A549 (cell line): Measurements from ENCODE around the gene BTG1. TPM values are rescaled to one million over a fixed set of nuclear protein-coding genes. Genes with fewer than 3 reads are reported as not detected.

Experiments used
- ATAC-seq, 2 experiments: fragments of 200-7000 bp in 1 of 2; fragments of >200 bp in 1 of 2; cut with Nextera tagmentation in 1 of 2; cut with Tn5 transposase in 1 of 2; 3 replicates each; pipeline versions ENCODE4 v1.8.0 to v1.9.1; 2018 to 2020; ENCODE audit warnings: mild to moderate bottlenecking in 1 of 2, moderate library complexity in 1 of 2
- CTCF ChIA-PET: fragments of 300-600 bp; sonication (Branson Sonifier 250); formaldehyde crosslinking; extraction: SDS; loops from one replicate; lab custom pipeline; 2021; ENCODE audit warnings: antibody characterized with exemption, inconsistent platforms; lab: Yijun Ruan, JAX
- POLR2A ChIA-PET: fragments of 350-600 bp; formaldehyde crosslinking; extraction: SDS; loops from one replicate; lab custom pipeline; 2021; ENCODE audit warnings: antibody characterized with exemption, inconsistent platforms; lab: Yijun Ruan, JAX
- DNase-seq, 2 experiments: peaks; one replicate each; pipeline versions ENCODE4 v3.0.0 to v3.0.0-alpha.2; 2011 to 2016; ENCODE audit warnings: low read depth in 1 of 2, low spot score in 1 of 2
- FAIRE-seq: peaks from 2 replicates; lab custom pipeline; 2011; peaks lifted over from hg19 to GRCh38; lab: Jason Lieb, UNC
- H3K27ac ChIP-seq, 2 experiments: fragments of >200 bp; sonication (Bioruptor Twin); formaldehyde crosslinking; 3 replicates each; pipeline ENCODE4 v1.5.1; 2016 to 2017
- H3K4me1 ChIP-seq: fragments of >200 bp; sonication (Bioruptor Twin); formaldehyde crosslinking; 3 replicates; pipeline ENCODE4 v1.6.1; 2016
- H3K4me2 ChIP-seq: fragments of >200 bp; sonication (Bioruptor Twin); formaldehyde crosslinking; 3 replicates; pipeline ENCODE4 v1.6.1; 2016
- H3K4me3 ChIP-seq: fragments of >200 bp; sonication (Bioruptor Twin); formaldehyde crosslinking; 3 replicates; pipeline ENCODE4 v1.5.1; 2016
- H3K9me3 ChIP-seq: fragments of >200 bp; sonication (Bioruptor Twin); formaldehyde crosslinking; 3 replicates; pipeline ENCODE4 v1.6.1; 2016
- CEBPB ChIP-seq, 2 experiments: fragments of >200 bp in 1 of 2; sonication (Bioruptor Twin) in 1 of 2; formaldehyde crosslinking in 1 of 2; IDR thresholded peaks; 2 replicates each; pipeline ENCODE4 v1.6.1; 2012 to 2016
- E2F6 ChIP-seq: IDR thresholded peaks from 2 replicates; pipeline ENCODE4 v1.6.1; 2012; ENCODE audit warnings: low read depth, borderline replicate concordance
- FOSB ChIP-seq: fragments of 250-450 bp; sonication (Bioruptor Pico); IDR thresholded peaks from 2 replicates; pipeline ENCODE4 v1.5.0; 2020; ENCODE audit warnings: mild to moderate bottlenecking, moderate library complexity
- FOSL2 ChIP-seq, 2 experiments: fragments of 450-650 bp in 1 of 2; fragments of >200 bp in 1 of 2; sonication (Bioruptor Twin) in 1 of 2; formaldehyde crosslinking; IDR thresholded peaks; 2 replicates each; pipeline versions ENCODE4 v1.5.0 to v1.6.1; 2016 to 2020; ENCODE audit warnings: mild to moderate bottlenecking in 1 of 2, moderate library complexity in 1 of 2
- HEYL ChIP-seq: fragments of 250-450 bp; sonication (Bioruptor Pico); IDR thresholded peaks from 2 replicates; pipeline ENCODE4 v1.8.0; 2021; ENCODE audit warnings: mild to moderate bottlenecking, moderate library complexity
- JUN ChIP-seq, 2 experiments: fragments of >200 bp; sonication (Bioruptor Twin); formaldehyde crosslinking; IDR thresholded peaks; 2 replicates in 1 of 2; 3 replicates in 1 of 2; pipeline ENCODE4 v1.6.1; 2016 to 2017
- KDM5A ChIP-seq: fragments of 200-600 bp; sonication (generic); IDR thresholded peaks from 2 replicates; pipeline ENCODE4 v1.6.1; 2016; ENCODE audit warnings: antibody characterized with exemption, mild to moderate bottlenecking
- MAFK ChIP-seq: fragments of 450-650 bp; IDR thresholded peaks from 2 replicates; pipeline ENCODE4 v1.6.1; 2014; ENCODE audit not compliant: partially characterized antibody
- MAX ChIP-seq: IDR thresholded peaks from 2 replicates; pipeline ENCODE4 v1.6.1; 2012
- MAZ ChIP-seq: fragments of 150-350 bp; IDR thresholded peaks from 2 replicates; pipeline ENCODE4 v1.6.1; 2014; ENCODE audit warnings: antibody characterized with exemption, low read depth, low read length, borderline replicate concordance
- MYC ChIP-seq: IDR thresholded peaks from 2 replicates; pipeline ENCODE4 v1.6.1; 2012; ENCODE audit warnings: mild to moderate bottlenecking, inconsistent platforms, low read length, improper control_type of control experiment, borderline replicate concordance
- NFE2L2 ChIP-seq: fragments of 150-350 bp; conservative IDR thresholded peaks from 2 replicates; pipeline ENCODE4 v1.6.1; 2014; ENCODE audit warnings: low read length
- NR3C1 ChIP-seq: fragments of >200 bp; sonication (Bioruptor Twin); formaldehyde crosslinking; IDR thresholded peaks from 3 replicates; pipeline ENCODE4 v1.6.1; 2017
- PHF8 ChIP-seq: fragments of 200-600 bp; sonication (generic); IDR thresholded peaks from 2 replicates; pipeline ENCODE4 v1.6.1; 2016; ENCODE audit warnings: low read depth, mild to moderate bottlenecking, antibody characterized with exemption, moderate library complexity, borderline replicate concordance
- POLR2AphosphoS2 ChIP-seq: conservative IDR thresholded peaks from 2 replicates; pipeline ENCODE4 v1.6.1; 2012; ENCODE audit warnings: low read length, improper control_type of control experiment, inconsistent platforms
- SMC3 ChIP-seq: fragments of >200 bp; sonication (Bioruptor Twin); formaldehyde crosslinking; IDR thresholded peaks from 3 replicates; pipeline ENCODE4 v1.6.1; 2018; ENCODE audit warnings: inconsistent platforms
- TFCP2L1 ChIP-seq: fragments of 250-450 bp; sonication (Bioruptor Pico); IDR thresholded peaks from 2 replicates; pipeline ENCODE4 v1.5.0; 2021; ENCODE audit warnings: mild to moderate bottlenecking
- TP53 ChIP-seq: fragments of 250-450 bp; sonication (Bioruptor Pico); IDR thresholded peaks from 2 replicates; pipeline ENCODE4 v1.5.0; 2021; ENCODE audit warnings: mild to moderate bottlenecking, moderate library complexity
- ZSCAN20 ChIP-seq: fragments of 250-450 bp; sonication (Bioruptor Pico); IDR thresholded peaks from 2 replicates; pipeline ENCODE4 v1.8.0; 2022; ENCODE audit warnings: mild to moderate bottlenecking, moderate library complexity
- WGBS: methylation state at CpG from one replicate; pipeline ENCODE4 v1.1.6; 2017; ENCODE audit errors: missing lambda C conversion rate; 5-methylcytosine and 5-hydroxymethylcytosine counted together
- polyA plus RNA-seq, 4 experiments: library from polyadenylated mRNA; depleted of rRNA in 3 of 4; stranded (reverse); fragments of >200 nt; fragmentation: RNase III in 1 of 4; extraction: RNeasy Plus Mini Kit Qiagen cat#74134 plus additional on column Dnase treatment in 1 of 4; gene quantifications; 2 replicates in 3 of 4; 3 replicates in 1 of 4; pipeline ENCODE4 v1.2.3, GENCODE V29; 2011 to 2017
- TF ChIP-seq, protein P1 (sequence below): fragments of >200 bp; sonication (Bioruptor Twin); formaldehyde crosslinking; IDR thresholded peaks from 2 replicates; pipeline ENCODE4 v1.6.1; 2016

The BTG1 gene
- polyA plus RNA-seq, 2 of the 4 experiments (the other 2 are of a cell fraction) = 29.4 to 138 TPM

DNA sequence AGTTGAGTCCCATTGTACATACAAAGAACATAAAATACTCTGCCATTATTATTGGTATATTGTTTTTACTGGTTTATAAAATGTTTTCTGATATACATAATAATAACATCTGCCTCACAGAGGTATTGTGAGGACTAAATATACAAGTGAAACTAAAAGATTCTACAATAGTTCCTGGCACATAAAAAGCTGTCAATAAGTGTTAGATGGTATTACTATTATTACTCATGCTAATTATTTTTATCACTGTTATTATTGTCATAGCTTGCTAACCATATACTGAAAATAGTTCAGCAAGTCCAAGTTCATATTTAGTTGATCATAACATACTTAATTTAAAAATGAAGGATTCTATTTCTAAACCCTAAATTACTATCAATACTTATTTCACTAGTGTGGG is 34.4 kb downstream of the BTG1 start:
- ATAC-seq = no peak
- POLR2A ChIA-PET = no interaction called here

DNA sequence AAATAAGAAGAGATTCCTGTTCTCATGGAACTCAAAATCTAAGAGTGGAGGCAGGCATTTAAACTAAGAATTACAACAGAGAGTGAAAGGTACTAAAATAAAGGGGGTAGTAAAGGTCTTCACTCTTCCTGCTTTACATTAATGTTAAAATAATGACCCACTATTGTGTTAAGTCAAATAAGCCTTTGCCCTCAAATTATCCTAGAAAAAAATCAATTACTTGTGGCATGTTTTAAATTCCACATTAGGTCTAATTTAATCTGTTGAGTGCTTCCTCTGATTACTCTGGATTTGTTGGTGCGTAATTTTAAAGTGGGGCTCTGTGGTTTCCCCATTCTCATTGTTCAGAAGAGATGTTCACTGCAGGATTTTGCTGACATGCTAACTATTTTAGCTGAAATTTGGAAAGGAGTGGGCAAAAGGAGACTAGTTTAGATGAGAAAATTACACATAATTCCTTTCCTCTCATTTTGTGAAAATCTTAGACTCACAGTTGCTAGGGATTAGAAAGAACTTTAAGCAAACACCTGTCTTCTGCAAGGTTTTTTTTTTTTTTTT is 35.5 kb downstream of the BTG1 start:
- Histone ChIP-seq H3K4me1 (peaks cover 64% of the 10 kb centered on the region), H3K4me2 (peak overlapping the region; percentile 65; the same call in 1 of the 3 replicates), H3K9me3 (no peaks in the 10 kb centered on the region), H3K4me3 (no peak overlapping the region), H3K27ac (peak overlapping the region; percentile 52 to 68; a peak in 5 of 6 replicates)
- ChIA-PET POLR2A (no interaction called here), CTCF (no interaction called here)
- WGBS = 95% methylated on average over 1 of the region's 1 CpG
- ATAC-seq = no peak
- no peak for FAIRE-seq
- DNase-seq = no peak
- TF ChIP-seq NFE2L2 (no peak), MAFK (peak; percentile 60)

More for the DNA sequence above, 34.4 kb downstream of the BTG1 start:
- FAIRE-seq (no peak), DNase-seq (no peak)
- H3K4me1 ChIP-seq = peaks cover 60% of the 10 kb centered on the region
- TF ChIP-seq ZSCAN20 (CRISPR knock-in tag) (no peak), MAZ (no peak), FOSB (CRISPR knock-in tag) (no peak), JUN (IDR thresholded peaks at IDR 0.05) (no peak)
- CTCF ChIA-PET = no interaction called here
- H3K4me3 ChIP-seq = no peak overlapping the region
- H3K27ac ChIP-seq = no peak overlapping the region
- no peaks in the 10 kb centered on the region for H3K9me3 ChIP-seq
- no peak overlapping the region; the same call in 2 of the 3 replicates for H3K4me2 ChIP-seq

DNA sequence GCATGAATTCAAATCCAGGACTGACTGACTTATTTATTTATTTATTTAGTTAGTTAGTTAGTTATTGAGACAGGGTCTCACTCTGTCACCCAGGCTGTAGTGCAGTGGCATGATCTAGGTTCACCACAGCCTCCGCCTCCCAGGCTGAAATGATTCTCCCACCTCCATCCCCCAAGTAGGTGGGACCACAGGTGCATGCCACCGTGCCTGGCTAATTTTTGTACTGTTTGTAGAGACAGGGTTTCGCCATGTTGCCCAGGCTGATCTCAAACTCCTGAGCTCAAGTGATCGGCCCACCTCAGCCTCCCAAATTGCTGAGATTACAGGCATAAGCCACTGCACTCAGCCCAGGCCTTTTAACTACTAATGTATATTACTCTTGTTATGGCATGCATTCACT is 36.0 kb downstream of the BTG1 start:
- no peak overlapping the region for H3K4me3 ChIP-seq
- FAIRE-seq = no peak
- ATAC-seq = no peak

DNA sequence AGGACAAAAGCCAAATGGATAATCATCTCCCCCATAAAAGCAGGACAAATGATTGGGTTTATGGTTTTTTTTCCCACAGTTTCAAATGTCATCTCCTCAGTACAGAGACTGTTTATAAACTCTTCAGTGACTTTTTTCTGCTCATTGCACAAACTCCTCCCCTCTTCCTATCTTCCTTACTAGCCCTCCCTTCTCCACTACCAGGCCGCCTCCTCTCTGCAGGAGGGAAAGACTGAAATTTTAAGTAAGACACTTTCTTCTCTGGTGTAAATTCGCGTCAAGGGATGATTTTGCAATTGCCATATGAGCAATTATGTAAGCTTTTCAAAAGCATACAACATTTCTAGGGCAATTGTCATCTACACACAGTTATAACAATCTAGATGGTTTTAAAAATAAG is 37.0 kb downstream of the BTG1 start:
- CTCF ChIA-PET = interaction anchor here (1.5 kb wide), 1 partner anchor 20 kb away, joined by 4 read pairs; no protein-coding TSS in a partner anchor
- Histone ChIP-seq H3K27ac (peak overlapping the region; percentile 52 to 68; a peak in 5 of 6 replicates), H3K4me1 (peaks cover 62% of the 10 kb centered on the region), H3K4me3 (no peak overlapping the region), H3K4me2 (peak overlapping the region; percentile 65), H3K9me3 (no peaks in the 10 kb centered on the region)
- no peak for TF ChIP-seq KDM5A
- TF ChIP-seq FOSL2 (IDR thresholded peaks at IDR 0.05) = no peak
- TF ChIP-seq FOSL2 (CRISPR knock-in tag; IDR thresholded peaks at IDR 0.05) = 0 out of 2 replicates have a peak, but pooled peaks have one; percentile 3
- TF ChIP-seq CEBPB (IDR thresholded peaks at IDR 0.05) = peak; percentile 36 to 66; a peak in 2 of 4 replicates
- TF ChIP-seq TFCP2L1 (CRISPR knock-in tag) = no peak
- POLR2A ChIA-PET = no interaction called here
- FAIRE-seq (no peak), ATAC-seq (peak; percentile 57 to 67), DNase-seq (peak in 1 of 2 experiments; percentile 42)
- WGBS = 40% methylated on average over 3 of the region's 3 CpGs

More for the DNA sequence above, 36.0 kb downstream of the BTG1 start:
- Histone ChIP-seq H3K27ac (peak overlapping the region; percentile 52 to 68; a peak in 5 of 6 replicates), H3K9me3 (no peaks in the 10 kb centered on the region), H3K4me2 (peak overlapping the region; percentile 65; the same call in 2 of the 3 replicates), H3K4me1 (peaks cover 62% of the 10 kb centered on the region)
- POLR2A ChIA-PET = no interaction called here
- 98% methylated on average over 4 of the region's 4 CpGs for WGBS
- TF ChIP-seq TP53 (CRISPR knock-in tag) (no peak), POLR2AphosphoS2 (0 out of 2 replicates have a peak, but pooled peaks have one; percentile 56)
- TF ChIP-seq, all 56 proteins: peak for 1
- CTCF ChIA-PET = no interaction called here
- no peak for DNase-seq

DNA sequence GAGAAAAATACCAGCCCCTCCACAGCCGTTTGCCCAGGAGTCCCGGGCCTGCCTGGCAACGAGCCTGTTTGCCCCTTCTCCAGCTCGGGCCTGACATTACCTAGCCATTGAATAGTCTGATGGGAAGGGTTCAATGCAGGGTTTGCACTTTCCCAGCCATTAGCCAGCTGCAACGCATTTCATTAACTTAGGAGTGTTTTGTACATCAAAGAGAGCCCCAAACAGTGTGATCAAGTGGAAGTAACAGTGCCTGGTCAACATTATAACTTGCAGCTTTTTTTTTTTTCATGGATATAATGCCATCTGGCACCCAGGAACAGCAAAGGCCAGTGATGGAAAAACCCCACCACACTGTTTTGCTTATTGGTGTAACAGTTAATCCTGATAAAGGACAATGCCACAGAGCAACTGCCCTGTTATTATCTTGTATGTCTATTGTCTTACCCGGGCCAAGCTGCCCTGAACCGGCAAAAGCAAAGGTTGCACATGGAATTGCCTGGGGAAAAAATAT is 38.0 kb downstream of the BTG1 start:
- DNase-seq (no peak), ATAC-seq (peak in 1 of 2 experiments; percentile 30; a peak in 3 of 6 replicates), FAIRE-seq (no peak)
- POLR2A ChIA-PET = no interaction called here
- no peak overlapping the region for H3K4me3 ChIP-seq
- peaks cover 62% of the 10 kb centered on the region for H3K4me1 ChIP-seq
- peak overlapping the region; percentile 65 for H3K4me2 ChIP-seq
- peak overlapping the region; percentile 48 to 68 for H3K27ac ChIP-seq
- CTCF ChIA-PET = interaction anchor here (1.4 to 2.1 kb wide), 3 partner anchors 12 to 296 kb away, joined by 4 to 6 read pairs (median 4); no protein-coding TSS in a partner anchor
- no peaks in the 10 kb centered on the region for H3K9me3 ChIP-seq
- TF ChIP-seq E2F6 (no peak), MAX (no peak), NR3C1 (no peak), MAFK (no peak), TFCP2L1 (CRISPR knock-in tag) (no peak), PHF8 (no peak), SMC3 (no peak), FOSB (CRISPR knock-in tag) (no peak), HEYL (CRISPR knock-in tag) (no peak), MYC (no peak)
- TF ChIP-seq, protein P1, sequence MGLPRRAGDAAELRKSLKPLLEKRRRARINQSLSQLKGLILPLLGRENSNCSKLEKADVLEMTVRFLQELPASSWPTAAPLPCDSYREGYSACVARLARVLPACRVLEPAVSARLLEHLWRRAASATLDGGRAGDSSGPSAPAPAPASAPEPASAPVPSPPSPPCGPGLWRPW = no peak
- WGBS = 60% methylated on average over 7 of the region's 7 CpGs
